T-helper 2 cell treated with Interferon-gamma antibody and Interleukin-4, amounts not matched to agents 100 ng/mL and 5 ng/mL, for 36 hours (primary cell): ENCODE data around the gene PARP8. TPM values are rescaled to one million over a fixed set of nuclear protein-coding genes. Genes with fewer than 3 reads are reported as not detected.
"Not testable (repeated sequence)": the region's sequence is repeated elsewhere in the genome, so short reads cannot be mapped to it uniquely, and the experiment has no call there.

Experiments
- intact Hi-C: fragments of 100-400 bp; cut with micrococcal nuclease; formaldehyde crosslinking; loops from one replicate; pipeline ENCODE4 v1.15.1; 2023
- total RNA-seq: library from RNA; stranded (reverse); gene quantifications from 2 replicates; pipeline ENCODE4 v1.2.3, GENCODE V29; 2022

PARP8 gene
- total RNA-seq, 1 donor from 2014 or later = 62.9 TPM

- intact Hi-C loops = no loop called here
Observed at GRCh38 chr5:50684721-50685120, 18.3 kb downstream of the PARP8 start.

- intact Hi-C loops = no loop called here
Observed at GRCh38 chr5:50687548-50687947, 21.1 kb downstream of the PARP8 start.

GRCh38 chr5:50691399-50692016 lies 25.1 kb downstream of the PARP8 start:
- intact Hi-C loops = no loop called here

- intact Hi-C loops = no loop called here
Observed at GRCh38 chr5:50694027-50694590, 27.7 kb downstream of the PARP8 start.

GRCh38 chr5:50694626-50695025 lies 28.2 kb downstream of the PARP8 start:
- intact Hi-C loops = not testable (repeated sequence)

GRCh38 chr5:50697739-50698138 lies 31.3 kb downstream of the PARP8 start:
- intact Hi-C loops = no loop called here

- intact Hi-C loops = no loop called here
Observed at GRCh38 chr5:50699737-50700136, 33.3 kb downstream of the PARP8 start.

- intact Hi-C loops = no loop called here
Observed at GRCh38 chr5:50700706-50701105, 34.3 kb downstream of the PARP8 start.

GRCh38 chr5:50702615-50703366 lies 36.4 kb downstream of the PARP8 start:
- intact Hi-C loops = no loop called here

- intact Hi-C loops = no loop called here
Observed at GRCh38 chr5:50703367-50703666, 36.9 kb downstream of the PARP8 start.

- intact Hi-C loops = no loop called here
Observed at GRCh38 chr5:50704730-50705129, 38.3 kb downstream of the PARP8 start.

- intact Hi-C loops = no loop called here
Observed at GRCh38 chr5:50709471-50709870, 43.0 kb downstream of the PARP8 start.

- intact Hi-C loops = loop anchor here (1.0 kb wide), 3 partner anchors 33 to 270 kb away; partner anchors contain the start of gene EMB
Observed at GRCh38 chr5:50710838-50711237, 44.4 kb downstream of the PARP8 start.

- intact Hi-C loops = loop anchor here (1.0 kb wide), 3 partner anchors 33 to 270 kb away; partner anchors contain the start of gene EMB
Observed at GRCh38 chr5:50711280-50711679, 44.8 kb downstream of the PARP8 start.

GRCh38 chr5:50712479-50712878 lies 46.0 kb downstream of the PARP8 start:
- intact Hi-C loops = no loop called here

- intact Hi-C loops = no loop called here
Observed at GRCh38 chr5:50715001-50715400, 48.6 kb downstream of the PARP8 start.

GRCh38 chr5:50716134-50716533 lies 49.7 kb downstream of the PARP8 start:
- intact Hi-C loops = no loop called here

GRCh38 chr5:50717651-50718050 lies 51.2 kb downstream of the PARP8 start:
- intact Hi-C loops = no loop called here

- intact Hi-C loops = no loop called here
Observed at GRCh38 chr5:50720061-50720710, 53.7 kb downstream of the PARP8 start.

- intact Hi-C loops = no loop called here
Observed at GRCh38 chr5:50722223-50722622, 55.8 kb downstream of the PARP8 start.

GRCh38 chr5:50724262-50724661 lies 57.8 kb downstream of the PARP8 start:
- intact Hi-C loops = no loop called here

GRCh38 chr5:50725800-50726474 lies 59.5 kb downstream of the PARP8 start:
- intact Hi-C loops = loop anchor here (2.0 kb wide), 1 partner anchor 19 kb away; no protein-coding TSS in a partner anchor
